Right lobe of liver (tissue), 6 donors: ENCODE data around the gene PPP1R37. TPM values are rescaled to one million over a fixed set of nuclear protein-coding genes. Genes with fewer than 3 reads are reported as not detected.

ENCODE experiments used
- ATAC-seq, 4 donors: fragments of 200-7000 bp; cut with Tn5 transposase; one replicate each; pipeline ENCODE4 v1.9.1; 2020; ENCODE audit warnings: mild to moderate bottlenecking in 4 of 4, moderate library complexity in 4 of 4
- DNase-seq, 3 donors: peaks; one replicate each; pipeline ENCODE4 v3.0.0-alpha.2; 2020
- H3K27ac ChIP-seq, 3 donors: fragments of 200-600 bp; one replicate each; pipeline ENCODE4 v1.8.0; 2022
- H3K27me3 ChIP-seq, 2 donors: fragments of 200-600 bp; one replicate each; pipeline ENCODE4 v1.8.0; 2022
- H3K36me3 ChIP-seq, 4 donors: fragments of 200-600 bp; sonication (generic) in 1 of 4; one replicate each; pipeline versions ENCODE4 v1.5.1 to v1.8.0; 2017 to 2022; ENCODE audit warnings: control low read depth in 1 of 4
- H3K4me1 ChIP-seq, 4 donors: fragments of 200-600 bp; sonication (generic) in 1 of 4; one replicate each; pipeline versions ENCODE4 v1.5.1 to v1.8.0; 2017 to 2022; ENCODE audit warnings: control low read depth in 1 of 4
- H3K4me3 ChIP-seq, 3 donors: fragments of 200-600 bp; one replicate each; pipeline ENCODE4 v1.8.0; 2022
- H3K9me3 ChIP-seq, 4 donors: fragments of 200-600 bp; sonication (generic) in 1 of 4; one replicate each; pipeline versions ENCODE4 v1.5.1 to v1.8.0; 2017 to 2022; ENCODE audit warnings: control low read depth in 1 of 4
- CTCF ChIP-seq, 4 donors: fragments of 200-600 bp in 3 of 4; fragments of 450-650 bp in 1 of 4; IDR thresholded peaks; one replicate each; pipeline versions ENCODE4 v1.5.1 to v1.8.0; 2016 to 2022; ENCODE audit warnings: antibody characterized with exemption in 4 of 4, mild to moderate bottlenecking in 2 of 4
- POLR2A ChIP-seq: fragments of 450-650 bp; IDR thresholded peaks from one replicate; pipeline ENCODE4 v1.6.1; 2017; ENCODE audit warnings: antibody characterized with exemption, mild to moderate bottlenecking
- WGBS: methylation state at CpG from one replicate; pipeline ENCODE4 v1.1.6; 2018; ENCODE audit warnings: low coverage, low lambda C conversion rate; ENCODE audit not compliant: insufficient coverage; ENCODE audit errors: missing lambda C conversion rate; 5-methylcytosine and 5-hydroxymethylcytosine counted together
- intact Hi-C, 2 donors: fragments of 100-400 bp; cut with DNase I; formaldehyde crosslinking; loops; one replicate each; pipeline versions ENCODE4 v1.11.2 to v1.14.1; 2022
- total RNA-seq, 6 experiments: library from RNA; depleted of rRNA in 2 of 6; stranded (reverse); fragments of >200 nt in 2 of 6; fragmentation: NEBNext Ultra II Directional in 3 of 6; extraction: Animal tissue kit (Norgen Biotek cat#: 25700) in 3 of 6; gene quantifications; one replicate each; pipeline versions ENCODE4 v1.1.0 to v1.2.4, GENCODE V29; 2016 to 2023
- donor health status: DM: no; HTN: yes; CAD: no.
- donor health status: DM: no; HTN: no; CAD: no.
- donor health status: DM: no; HTN: no; CAD: no.
- donor health status: DM: no; HTN: yes; CAD: no.
- donor health status: DM: no; HTN: yes; CAD: no.

Gene PPP1R37
- total RNA-seq, 6 experiments from 2014 or later: 10.1 to 14.3 (median 11.0) TPM

- TF ChIP-seq CTCF (IDR thresholded peaks at IDR 0.05) (no peak), POLR2A (no peak)
- DNase-seq: no peak
Observed at GRCh38 chr19:45159971-45160324, 67.0 kb downstream of the PPP1R37 start.

GRCh38 chr19:45160870-45161737 is 68.1 kb downstream of the PPP1R37 start, which contains the start of gene NKPD1:
Gene NKPD1, minus strand, starts transcription at chr19:45160982. Its CDS starts 832 bp downstream, at chr19:45160150.
- TF ChIP-seq CTCF (IDR thresholded peaks at IDR 0.05): no peak
- TF ChIP-seq POLR2A: no peak
- Histone ChIP-seq H3K36me3 (no peaks in the 10 kb centered on the region), H3K27me3 (no peaks in the 10 kb centered on the region), H3K27ac (no peak within 1 kb of the TSS), H3K9me3 (no peaks in the 10 kb centered on the region), H3K4me3 (no peak within 1 kb of the TSS), H3K4me1 (no peaks in the 10 kb centered on the region)
- intact Hi-C loops: no loop called here
- ATAC-seq: peak in 1 of 4 donors; percentile 2
- no peak for DNase-seq
- WGBS: 59% methylated on average over 4 of the region's 29 CpGs

More at GRCh38 chr19:45159971-45160324, 67.0 kb downstream of the PPP1R37 start:
- ATAC-seq: no peak
- no peaks in the 10 kb centered on the region for H3K9me3 ChIP-seq
- 56% methylated on average over 8 of the region's 10 CpGs for WGBS
- H3K4me3 ChIP-seq: no peak overlapping the region
- H3K27me3 ChIP-seq: no peaks in the 10 kb centered on the region
- H3K36me3 ChIP-seq: no peaks in the 10 kb centered on the region
- intact Hi-C loops: loop anchor here in 1 of 2 donors (10.0 kb wide), 1 partner anchor 185 kb away; the partner anchor contains the start of gene KLC3
- H3K27ac ChIP-seq: no peak overlapping the region
- no peaks in the 10 kb centered on the region for H3K4me1 ChIP-seq

GRCh38 chr19:45161738-45162607 is 69.0 kb downstream of the PPP1R37 start:
- Histone ChIP-seq H3K9me3 (no peaks in the 10 kb centered on the region), H3K36me3 (no peaks in the 10 kb centered on the region), H3K4me1 (no peaks in the 10 kb centered on the region), H3K27ac (no peak overlapping the region), H3K4me3 (no peak overlapping the region), H3K27me3 (no peaks in the 10 kb centered on the region)
- TF ChIP-seq POLR2A (no peak), CTCF (IDR thresholded peaks at IDR 0.05) (peak; percentile 31 to 46 (median 44))
- ATAC-seq: peak; percentile 39 to 63 (median 54)
- 23% methylated on average over 3 of the region's 32 CpGs for WGBS
- DNase-seq: peak in 2 of 3 donors; percentile 48 to 52
- intact Hi-C loops: no loop called here

GRCh38 chr19:45162608-45163143 is 69.7 kb downstream of the PPP1R37 start:
- ATAC-seq (peak; percentile 3 to 33 (median 14)), DNase-seq (peak in 1 of 3 donors; percentile 52)
- no peak for TF ChIP-seq POLR2A
- TF ChIP-seq CTCF (IDR thresholded peaks at IDR 0.05): no peak
- intact Hi-C loops: no loop called here
- no peaks in the 10 kb centered on the region for H3K27me3 ChIP-seq
- H3K36me3 ChIP-seq: no peaks in the 10 kb centered on the region
- H3K4me3 ChIP-seq: no peak overlapping the region
- H3K9me3 ChIP-seq: no peaks in the 10 kb centered on the region
- no peaks in the 10 kb centered on the region for H3K4me1 ChIP-seq
- no peak overlapping the region for H3K27ac ChIP-seq
- WGBS: 20% methylated on average over 1 of the region's 18 CpGs
